GM18861 (cell line): ENCODE data around the gene CENPB.

Experiments
- ATAC-seq: cut with Tn5 transposase; IDR thresholded peaks from one replicate; pipeline ENCODE4 v1.9.1; 2021; ENCODE audit not compliant: unreplicated experiment

The CENPB gene

GRCh38 chr20:3812259-3812681 lies 25.7 kb upstream of the CENPB start:
- no peak for ATAC-seq

- no peak for ATAC-seq
Observed at GRCh38 chr20:3811467-3812258, 25.1 kb upstream of the CENPB start.

- ATAC-seq = no peak
Observed at GRCh38 chr20:3808544-3808943, 22.0 kb upstream of the CENPB start.

GRCh38 chr20:3804781-3805180 lies 18.2 kb upstream of the CENPB start:
- ATAC-seq = no peak

GRCh38 chr20:3804254-3804751 lies 17.8 kb upstream of the CENPB start:
- ATAC-seq = no peak

- no peak for ATAC-seq
Observed at GRCh38 chr20:3803854-3804253, 17.3 kb upstream of the CENPB start.

GRCh38 chr20:3803289-3803688 lies 16.7 kb upstream of the CENPB start:
- ATAC-seq = no peak

- ATAC-seq = no peak
Observed at GRCh38 chr20:3802524-3803239, 16.1 kb upstream of the CENPB start.

- ATAC-seq = no peak
Observed at GRCh38 chr20:3801846-3802245, 15.3 kb upstream of the CENPB start.

- ATAC-seq = no peak
Observed at GRCh38 chr20:3801299-3801698, 14.8 kb upstream of the CENPB start.

- ATAC-seq = no peak
Observed at GRCh38 chr20:3800878-3801260, 14.3 kb upstream of the CENPB start.

GRCh38 chr20:3800256-3800877 lies 13.8 kb upstream of the CENPB start:
- no peak for ATAC-seq

GRCh38 chr20:3798908-3799248 lies 12.3 kb upstream of the CENPB start:
- ATAC-seq = no peak

- no peak for ATAC-seq
Observed at GRCh38 chr20:3798373-3798768, 11.8 kb upstream of the CENPB start.

GRCh38 chr20:3797592-3798372 lies 11.2 kb upstream of the CENPB start:
- no peak for ATAC-seq

- ATAC-seq = no peak
Observed at GRCh38 chr20:3797226-3797545, 10.6 kb upstream of the CENPB start.

- ATAC-seq = no peak
Observed at GRCh38 chr20:3796477-3797225, 10.1 kb upstream of the CENPB start.

- peak; percentile 56 for ATAC-seq
Observed at GRCh38 chr20:3795511-3796468, 9.2 kb upstream of the CENPB start, which contains the start of gene CDC25B. Gene CDC25B, plus strand, starts transcription at chr20:3796310. Its CDS starts 222 bp downstream, at chr20:3796532.

- ATAC-seq = no peak
Observed at GRCh38 chr20:3794701-3795420, 8.3 kb upstream of the CENPB start.
